Measurements from ENCODE around the gene SERPINA6.
"Not testable (repeated sequence)": the region's sequence is repeated elsewhere in the genome, so short reads cannot be mapped to it uniquely, and the experiment has no call there.

The SERPINA6 gene, protein sequence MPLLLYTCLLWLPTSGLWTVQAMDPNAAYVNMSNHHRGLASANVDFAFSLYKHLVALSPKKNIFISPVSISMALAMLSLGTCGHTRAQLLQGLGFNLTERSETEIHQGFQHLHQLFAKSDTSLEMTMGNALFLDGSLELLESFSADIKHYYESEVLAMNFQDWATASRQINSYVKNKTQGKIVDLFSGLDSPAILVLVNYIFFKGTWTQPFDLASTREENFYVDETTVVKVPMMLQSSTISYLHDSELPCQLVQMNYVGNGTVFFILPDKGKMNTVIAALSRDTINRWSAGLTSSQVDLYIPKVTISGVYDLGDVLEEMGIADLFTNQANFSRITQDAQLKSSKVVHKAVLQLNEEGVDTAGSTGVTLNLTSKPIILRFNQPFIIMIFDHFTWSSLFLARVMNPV

DNA sequence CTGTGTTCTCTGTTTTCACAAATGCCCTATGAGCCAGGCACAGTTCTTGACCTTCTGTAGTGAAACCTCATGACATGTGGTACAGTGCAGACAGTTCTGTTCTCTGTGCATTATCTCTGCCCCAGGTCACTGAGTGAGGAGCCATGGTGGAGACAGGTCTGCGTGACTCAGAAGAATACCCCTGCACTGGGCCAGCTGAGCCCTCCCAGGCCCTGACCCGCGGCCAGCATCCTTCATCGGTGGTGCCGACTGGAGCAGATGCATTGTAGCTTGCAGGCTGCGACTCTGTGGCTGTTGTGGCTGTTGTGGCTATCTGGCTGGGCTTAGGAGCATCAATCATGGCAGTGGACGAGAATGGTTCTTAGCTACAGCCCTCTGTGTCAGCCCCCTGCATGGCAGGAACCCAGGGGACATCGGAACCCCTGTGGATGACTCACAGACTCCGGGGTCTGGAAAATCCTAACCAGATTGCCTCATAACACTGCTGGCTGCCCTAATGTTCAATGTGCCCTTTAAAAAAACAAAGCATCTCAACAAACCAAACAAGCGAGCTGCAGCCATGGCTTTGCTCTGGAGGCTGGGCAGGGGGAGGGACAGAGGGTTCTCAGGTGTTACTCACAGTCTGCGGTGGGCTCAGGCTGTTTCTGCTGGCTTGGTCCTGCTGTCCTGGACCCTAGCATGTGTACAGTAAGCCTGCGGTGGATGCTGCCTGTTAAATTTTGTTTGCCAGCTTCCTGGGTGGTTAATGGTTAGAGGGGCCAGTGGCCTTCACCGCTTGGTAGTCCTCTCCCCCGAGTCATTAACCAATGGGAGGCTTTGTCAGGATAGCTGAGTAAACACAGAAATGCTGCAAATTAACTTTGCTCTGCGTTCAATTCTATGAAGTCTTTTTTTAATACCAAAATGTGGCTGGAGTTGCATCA lies at the start of gene SERPINA6:
Gene SERPINA6 (minus strand): TSS at position 689 of the 923 bp plus-strand sequence. CDS start 8,688 bp downstream, outside the sequence.
- no peak for DNase-seq

DNA sequence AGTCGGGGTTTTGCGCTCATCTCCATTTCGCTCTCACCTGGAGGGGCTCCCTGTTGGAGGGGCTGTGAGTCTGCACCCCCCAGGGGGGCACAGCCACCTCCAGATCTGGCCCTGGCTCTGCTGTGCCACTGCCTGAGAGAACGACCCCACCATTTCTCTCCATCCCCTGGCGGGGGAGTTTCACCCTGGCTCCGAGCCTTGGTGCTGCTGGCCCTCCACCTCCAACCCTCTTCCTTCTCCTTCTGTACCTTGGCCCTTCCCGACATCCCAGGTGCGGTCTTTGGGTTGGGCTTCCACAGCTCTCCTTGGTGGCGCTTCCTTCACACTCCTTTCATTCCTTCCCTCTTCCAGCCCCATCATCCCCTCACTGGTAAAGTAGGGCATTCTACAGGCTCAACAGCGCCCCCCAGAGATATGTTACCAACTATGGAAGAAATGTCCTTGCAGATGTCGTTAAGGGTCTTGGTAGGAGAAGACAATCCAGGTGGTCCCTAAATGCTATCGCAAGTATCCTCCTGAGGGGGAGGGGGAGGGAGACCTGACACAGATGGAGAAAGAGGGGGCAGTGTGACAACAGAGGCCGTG lies 49.0 kb upstream of the SERPINA6 start:
- no peak for DNase-seq

DNA sequence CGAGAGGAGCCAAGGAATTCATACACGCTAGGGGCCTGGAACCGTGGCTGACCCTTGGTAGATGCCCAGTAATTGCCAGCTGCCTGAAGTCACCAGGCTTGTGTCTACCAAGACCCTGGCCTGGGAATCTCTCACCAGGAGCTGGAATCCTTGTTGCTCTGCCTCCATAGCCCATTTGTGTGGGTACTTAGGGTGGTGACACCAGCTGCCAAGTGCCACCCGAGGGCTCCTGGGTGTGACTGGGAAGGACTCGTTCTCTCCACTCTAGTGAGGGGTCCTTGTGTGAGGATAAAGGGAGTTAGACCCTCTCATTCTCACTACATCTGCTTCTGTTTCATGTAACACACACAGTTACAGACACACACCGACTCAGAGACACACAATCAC lies 47.4 kb upstream of the SERPINA6 start:
- DNase-seq = no peak

DNA sequence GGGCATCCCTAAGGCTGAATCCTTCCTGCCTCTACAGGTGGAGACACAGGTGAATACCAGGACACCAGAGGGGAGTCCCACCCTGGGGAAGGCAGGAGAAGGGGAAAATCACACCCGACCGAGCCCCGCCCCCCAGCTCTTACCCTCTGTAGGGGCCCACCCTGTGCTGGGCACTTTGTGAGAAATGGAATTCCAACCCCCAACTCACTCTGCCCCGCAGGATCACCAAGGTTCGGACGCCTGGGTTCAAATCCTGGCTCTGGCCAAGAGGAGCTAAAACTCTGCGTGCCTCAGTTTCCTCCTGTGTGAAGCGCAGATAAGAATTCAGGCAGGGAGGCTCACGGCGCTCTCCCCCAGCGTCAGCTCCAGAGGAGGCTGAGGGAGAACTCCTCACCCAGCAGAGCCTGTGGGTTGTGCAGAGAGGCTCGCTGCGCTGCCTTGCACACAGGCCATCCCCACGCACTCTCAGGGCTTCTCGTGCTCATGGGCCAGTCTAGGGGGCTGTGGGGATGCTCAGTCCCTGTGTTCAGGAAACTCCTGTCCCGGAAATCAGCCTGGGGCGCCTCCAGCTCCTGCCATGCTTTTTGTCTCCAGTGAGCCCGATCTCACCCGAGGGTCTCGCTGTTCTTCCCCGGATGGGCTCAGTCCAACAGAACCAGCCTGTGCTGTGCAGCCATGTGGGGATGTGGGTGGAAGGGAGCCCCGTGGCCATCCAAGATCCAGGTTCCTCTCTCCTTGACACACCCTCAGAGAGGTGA lies 46.8 kb upstream of the SERPINA6 start:
- not testable (repeated sequence) for DNase-seq

DNA sequence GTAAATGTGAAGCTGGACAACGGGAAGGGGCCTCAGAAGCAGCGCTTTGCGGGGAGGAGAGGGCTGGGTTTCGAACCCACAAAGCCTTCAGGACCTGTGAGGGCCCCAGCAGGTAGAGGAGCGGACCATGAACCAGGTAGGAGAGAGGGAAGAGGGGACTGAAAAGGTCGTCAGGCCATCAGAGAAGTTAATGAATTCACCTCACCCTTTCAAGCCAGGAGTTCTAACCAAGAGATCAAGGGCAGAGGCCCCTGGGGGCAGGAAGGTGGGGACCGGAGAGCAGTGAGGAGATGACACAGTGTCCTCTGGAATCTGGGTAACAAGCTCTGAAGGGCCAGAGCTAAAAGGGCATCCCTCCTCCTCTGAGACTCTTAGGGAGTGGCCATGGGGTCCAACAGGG lies 45.8 kb upstream of the SERPINA6 start:
- no peak for DNase-seq

DNA sequence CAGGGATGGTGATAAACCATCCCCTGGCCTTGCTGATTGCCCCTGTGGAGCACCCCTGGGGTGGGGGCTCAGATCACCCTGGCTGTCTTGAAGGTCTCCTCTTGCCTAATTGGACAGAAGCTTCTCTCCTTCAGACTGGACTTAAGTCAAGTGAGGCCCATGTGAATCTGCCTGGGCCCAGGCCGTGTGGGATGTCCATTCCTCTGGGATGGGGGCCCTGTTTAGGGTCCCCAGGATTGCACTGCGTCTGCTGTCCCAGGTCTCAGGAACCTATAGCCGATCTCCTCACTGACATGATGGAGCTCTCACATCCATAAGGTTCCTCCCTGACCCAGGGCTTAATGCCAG lies 45.1 kb upstream of the SERPINA6 start:
- DNase-seq = no peak

DNA sequence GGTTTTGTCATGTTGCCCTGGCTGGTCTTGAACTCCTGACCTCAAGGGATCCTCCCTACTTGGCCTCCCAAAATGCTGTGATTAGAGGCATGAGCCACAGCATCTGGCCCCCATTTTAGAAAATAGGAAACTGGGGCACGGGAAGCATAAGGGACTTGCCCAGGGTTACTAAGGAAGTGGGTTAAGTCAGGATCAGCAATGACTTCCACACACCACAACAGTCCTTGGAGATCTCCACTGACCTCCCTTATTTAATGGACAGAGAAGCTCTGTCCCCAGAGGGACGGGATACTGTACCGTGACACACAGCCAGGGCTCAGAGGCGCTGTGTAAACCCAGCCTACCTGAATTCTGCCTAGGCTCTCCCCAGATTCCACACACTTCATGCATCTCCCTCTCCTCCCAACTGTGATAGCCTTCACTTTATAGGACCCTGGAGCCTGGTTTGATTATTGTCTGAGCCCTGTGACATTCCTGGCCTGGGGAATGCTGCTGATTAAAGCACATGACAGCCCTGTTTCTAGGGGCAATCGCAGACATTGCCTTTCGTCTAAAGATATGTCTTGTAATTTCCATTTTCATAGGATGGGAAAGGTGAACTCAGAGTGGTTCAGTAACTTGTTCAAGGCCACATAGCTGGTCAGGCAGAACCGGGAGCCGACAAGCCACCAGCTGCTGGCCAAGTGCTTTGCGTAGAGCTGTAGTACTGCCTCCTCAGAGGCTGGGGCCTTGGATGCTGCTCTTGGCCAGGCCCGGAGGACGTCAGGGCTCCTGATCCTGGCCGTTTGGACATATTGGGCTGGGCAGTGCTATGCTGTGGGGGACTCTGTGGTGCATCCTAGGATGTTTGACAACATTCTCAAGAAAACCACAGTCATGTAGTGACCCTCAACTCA lies 44.5 kb upstream of the SERPINA6 start:
- no peak for DNase-seq

DNA sequence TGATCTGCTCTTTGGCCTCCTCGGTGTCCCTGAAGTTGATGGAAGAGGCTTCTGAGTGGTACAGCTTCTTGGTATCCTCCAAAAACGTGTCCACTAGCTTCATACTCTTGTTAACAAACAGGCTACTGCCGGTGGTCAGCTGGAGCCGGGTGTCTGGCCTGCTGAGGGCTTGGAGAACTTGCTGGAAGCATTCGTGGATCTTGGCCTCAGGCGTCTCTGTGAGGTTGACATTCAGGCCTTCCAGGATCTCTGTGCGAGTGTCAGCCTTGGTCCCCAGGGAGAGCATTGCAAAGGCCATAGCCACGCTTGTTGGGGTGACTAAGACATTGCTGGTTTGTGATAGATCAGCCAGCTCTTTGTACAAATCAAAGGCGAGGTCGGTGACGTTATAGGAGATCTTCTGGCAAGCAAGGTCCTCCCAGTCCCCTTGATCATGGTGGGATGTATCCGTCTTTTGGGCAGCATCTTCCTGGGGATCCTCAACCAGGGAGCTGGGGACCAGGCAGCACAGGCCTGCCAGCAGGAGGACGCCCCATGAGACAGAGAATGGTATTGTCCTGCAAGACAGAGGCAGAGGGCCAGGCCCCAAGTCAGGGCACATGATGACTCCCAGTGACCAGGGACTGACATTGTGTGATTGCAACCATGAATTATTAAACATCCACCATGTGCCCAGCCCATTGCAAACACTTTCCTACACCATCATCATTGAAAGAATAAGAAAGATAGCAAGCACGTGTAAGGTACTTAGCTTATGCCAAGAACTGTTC lies 43.2 kb upstream of the SERPINA6 start, which contains the start of gene SERPINA2:
Gene SERPINA2 (minus strand): TSS at position 553 of the 770 bp plus-strand sequence.
- no peak for DNase-seq

DNA sequence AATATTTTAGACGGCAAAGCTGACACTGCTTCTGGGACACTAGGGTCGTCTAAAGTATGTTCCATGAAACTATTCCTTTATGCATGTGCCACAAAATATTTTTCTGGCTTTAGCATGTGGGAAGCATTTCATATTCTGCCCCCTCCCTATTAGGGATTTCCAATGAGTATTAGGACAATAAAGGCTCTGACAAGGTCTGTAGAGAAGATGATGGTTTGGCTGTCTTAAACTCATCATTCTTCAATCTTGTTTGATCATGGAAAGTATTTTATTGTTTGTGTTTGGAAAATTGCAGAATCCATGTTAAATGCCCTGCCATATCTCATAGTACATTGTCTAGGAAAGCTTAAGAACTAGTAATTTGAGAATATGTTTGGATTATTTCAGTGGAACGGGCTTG lies 42.5 kb upstream of the SERPINA6 start:
- no peak for DNase-seq

DNA sequence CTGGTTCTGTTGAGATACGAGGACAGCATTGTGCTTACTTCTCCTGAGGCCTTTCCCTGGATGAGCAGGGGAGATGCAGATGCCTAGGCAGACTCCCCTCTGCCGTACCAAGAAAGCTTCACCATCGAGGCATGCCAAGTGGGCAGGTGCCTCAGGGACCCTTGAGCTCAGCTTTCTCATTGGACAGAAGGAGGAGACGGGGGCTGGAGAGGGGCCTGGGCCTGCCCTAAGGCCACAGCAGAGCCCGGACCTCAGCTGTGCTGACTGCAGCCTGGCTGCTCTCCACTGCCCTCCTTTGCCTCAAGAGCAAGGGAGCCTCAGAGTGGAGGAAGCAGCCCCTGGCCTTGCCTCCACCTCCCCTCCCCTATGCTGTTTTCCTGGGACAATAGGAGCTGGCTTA lies 41.8 kb upstream of the SERPINA6 start:
- no peak for DNase-seq

DNA sequence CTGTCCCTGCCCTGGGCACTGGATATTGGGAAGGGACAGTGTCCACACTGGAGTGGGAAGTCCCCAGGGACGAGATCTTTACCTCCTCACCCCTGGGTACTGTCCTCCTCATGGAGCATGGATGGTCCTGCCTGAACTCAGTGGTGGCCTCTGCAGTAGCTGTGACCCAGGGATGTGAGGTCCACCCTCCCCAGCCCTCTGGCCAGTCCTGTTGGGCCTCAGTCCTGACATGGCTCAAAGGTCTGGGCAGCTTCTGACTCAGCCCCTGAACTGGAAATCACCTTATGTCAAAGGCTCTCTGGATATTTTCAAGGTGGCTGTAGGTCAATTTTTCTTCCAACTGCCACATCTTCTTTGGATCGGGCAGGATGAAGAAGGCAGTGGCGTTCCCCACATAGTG lies 40.9 kb upstream of the SERPINA6 start:
- DNase-seq = no peak

DNA sequence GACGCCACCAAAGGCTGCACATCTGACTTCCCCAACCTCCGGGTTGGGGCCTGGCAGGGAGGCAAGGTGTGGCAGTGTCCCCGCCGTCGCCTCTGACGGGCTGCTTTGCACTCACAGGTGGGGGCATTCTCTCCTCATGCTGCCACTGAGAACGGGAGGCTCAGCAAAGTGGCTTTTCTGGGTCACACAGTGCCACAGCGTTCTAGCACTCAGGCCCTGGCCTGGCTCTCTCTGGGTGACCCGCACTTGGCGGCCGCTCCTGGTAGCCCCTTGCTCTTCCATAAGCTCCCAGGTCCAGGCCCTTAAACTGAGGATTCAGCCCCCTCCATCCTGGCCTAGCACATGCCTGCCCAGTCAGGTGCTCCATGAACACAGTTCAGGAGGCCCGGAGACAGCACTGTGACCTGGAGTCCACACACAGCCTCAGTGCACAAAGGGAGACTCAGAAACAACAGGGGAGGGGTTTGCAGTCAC lies 40.1 kb upstream of the SERPINA6 start:
- DNase-seq = no peak

DNA sequence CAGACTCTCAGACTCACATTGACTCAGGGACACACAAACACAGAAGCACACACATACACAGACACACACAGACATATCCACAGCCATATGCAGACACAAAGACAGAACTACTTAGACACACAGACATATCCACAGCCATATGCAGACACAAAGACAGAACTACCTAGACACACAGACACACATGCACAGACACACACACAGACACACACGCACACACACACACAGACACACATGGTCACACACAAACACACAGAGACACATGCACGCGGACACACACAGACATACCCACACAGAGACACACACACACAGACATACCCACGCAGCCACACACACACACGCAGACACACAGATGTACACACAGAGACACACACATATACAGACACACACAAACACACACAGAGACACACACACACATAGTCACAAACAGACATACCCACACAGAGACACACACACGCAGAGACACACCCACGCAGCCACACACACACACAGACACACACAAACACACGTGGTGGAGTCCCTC lies 39.5 kb upstream of the SERPINA6 start:
- no peak for DNase-seq

DNA sequence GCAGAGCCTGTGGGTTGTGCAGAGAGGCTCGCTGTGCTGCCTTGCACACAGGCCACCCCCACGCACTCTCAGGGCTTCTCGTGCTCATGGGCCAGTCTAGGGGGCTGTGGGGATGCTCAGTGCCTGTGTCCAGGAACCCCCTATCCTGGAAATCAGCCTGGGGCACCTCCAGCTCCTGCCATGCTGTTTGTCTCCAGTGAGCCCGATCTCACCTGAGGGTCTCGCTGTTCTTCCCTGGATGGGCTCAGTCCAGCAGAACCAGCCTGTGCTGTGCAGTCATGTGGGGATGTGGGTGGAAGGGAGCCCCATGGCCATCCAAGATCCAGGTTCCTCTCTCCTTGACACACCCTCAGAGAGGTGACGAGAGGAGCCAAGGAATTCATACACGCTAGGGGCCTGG lies 38.5 kb upstream of the SERPINA6 start:
- DNase-seq = peak; percentile 32

DNA sequence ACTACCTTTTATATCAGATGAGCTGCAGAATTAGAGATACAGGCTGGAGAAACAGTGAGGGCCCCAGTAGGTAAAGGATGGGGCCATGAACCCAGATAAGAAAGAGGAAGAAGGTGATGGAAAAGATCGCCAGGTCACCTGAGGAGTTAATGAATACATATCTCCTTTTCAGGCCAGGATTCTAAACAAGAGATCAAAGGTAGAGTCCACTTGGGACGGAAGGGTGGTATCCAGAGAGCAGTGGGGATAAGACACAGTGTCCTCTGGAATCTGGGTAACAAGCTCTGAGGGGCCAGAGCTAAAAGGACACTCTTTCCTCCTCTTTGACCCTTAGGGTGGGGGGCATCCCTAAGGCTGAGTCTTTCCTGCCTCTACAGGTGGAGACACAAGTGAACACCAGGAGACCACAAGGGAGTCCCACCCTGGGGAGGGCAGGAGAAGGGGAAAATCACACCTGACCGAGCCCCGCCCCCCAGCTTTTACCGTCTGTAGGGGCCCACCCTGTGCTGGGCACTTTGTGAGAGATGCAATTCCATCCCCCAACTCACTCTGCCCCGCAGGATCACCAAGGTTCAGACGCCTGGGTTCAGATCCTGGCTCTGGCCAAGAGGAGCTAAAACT lies 37.9 kb upstream of the SERPINA6 start:
- peak; percentile 23 for DNase-seq

DNA sequence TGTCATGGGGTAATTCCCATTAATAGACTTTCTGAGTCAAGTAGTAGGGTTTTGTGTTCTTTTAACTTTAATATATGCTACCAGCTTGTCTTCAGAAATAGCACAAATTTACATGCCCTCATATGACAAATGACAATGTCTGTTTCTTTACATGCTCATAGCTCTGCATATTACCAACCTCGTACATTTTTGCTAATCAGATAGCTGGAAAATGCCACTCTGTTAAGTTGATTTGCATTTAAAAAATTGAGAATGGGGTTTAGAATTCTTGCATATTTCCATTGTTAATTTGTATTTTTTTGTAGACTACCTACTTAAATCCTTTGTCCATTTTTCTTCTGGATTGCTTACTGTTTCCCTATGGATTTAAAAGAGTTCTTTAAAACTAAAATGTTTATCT lies 34.0 kb upstream of the SERPINA6 start:
- DNase-seq = no peak

DNA sequence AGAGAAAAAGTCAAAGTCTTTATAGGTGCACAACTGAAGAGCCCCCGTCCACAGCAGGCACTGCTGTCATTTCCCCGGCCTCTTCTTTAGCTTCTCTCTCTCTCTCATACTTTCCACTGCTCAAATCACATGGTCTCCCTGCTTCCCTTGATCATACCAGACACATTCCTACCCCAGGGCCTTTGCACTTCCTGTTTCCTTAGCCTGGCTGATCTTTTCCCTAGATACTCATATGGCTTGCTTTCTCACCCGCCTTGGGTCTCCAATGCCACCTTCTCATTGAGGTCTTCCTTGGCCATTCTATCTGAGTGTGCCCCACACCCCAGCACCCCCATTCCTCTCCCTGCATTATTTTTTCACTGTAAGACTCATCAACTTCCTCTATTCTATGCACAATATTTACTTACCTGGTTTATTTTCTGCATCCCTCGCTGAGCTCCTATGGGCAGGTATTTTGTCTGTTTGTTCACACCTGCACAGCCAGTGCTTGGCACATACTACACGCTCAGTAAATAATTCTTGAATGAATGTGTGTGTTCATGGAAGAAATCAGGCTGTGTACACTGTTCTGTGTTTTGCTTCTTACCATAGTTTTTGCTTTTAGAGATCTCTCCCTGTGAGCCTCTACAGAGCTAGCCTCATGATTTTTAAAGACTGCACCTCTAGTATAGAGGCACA lies 33.4 kb upstream of the SERPINA6 start:
- DNase-seq = no peak

DNA sequence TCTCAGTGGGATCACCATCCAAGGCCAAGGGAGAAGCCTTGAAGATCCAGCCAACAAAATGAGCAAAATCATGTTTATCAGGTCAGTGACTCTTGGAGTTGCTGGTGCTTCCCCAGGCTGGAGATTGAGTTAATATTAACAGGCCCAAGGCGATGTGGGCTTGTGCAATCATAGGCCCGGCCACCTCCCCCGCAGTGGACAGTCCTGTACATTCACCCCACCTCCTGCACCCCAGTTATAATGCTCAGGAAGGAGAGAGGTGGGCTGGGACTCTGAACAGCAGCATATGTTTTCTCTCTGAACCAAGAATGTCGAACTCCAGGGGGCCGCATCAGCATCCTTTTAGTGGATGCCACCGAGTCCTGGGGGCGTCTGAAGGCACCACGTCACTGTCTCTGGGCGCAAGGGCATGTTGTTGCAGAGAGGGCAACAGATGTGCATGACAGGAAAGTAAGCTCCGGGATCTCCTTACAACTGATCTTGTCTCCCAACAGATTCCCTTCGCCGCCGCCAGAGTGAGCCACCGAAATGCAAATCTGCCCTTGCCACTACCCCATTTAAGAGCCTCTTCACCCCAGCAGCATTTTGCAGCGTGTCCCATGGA lies 32.2 kb upstream of the SERPINA6 start:
- DNase-seq = peak; percentile 52

DNA sequence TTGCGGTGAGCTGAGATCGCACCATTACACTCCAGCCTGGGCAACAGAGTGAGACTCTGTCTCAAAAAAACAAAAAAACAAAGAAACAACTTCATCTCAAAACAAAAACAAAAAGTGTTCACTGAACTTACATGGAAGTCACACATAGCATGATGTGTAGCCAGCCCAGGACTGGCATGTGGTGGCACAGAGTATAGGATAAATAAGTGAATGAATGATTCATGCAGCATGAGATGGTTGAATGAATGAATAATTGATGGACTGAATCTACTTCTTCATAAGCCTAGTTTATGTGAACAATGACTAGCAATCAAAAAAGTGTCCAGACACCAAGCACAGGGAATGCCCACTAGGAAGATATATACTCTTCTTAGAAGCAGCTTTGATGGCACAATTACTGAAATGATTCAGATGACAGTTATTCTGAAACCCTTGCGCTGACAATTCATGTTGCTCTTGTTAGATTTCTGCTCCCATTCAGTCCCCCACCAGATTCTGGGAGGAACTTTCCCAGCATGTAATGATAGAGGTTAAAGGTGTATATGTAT lies 31.6 kb upstream of the SERPINA6 start:
- no peak for DNase-seq
